Osteoblast (primary cell): Measurements from ENCODE around the gene ACVR1. TPM values are rescaled to one million over a fixed set of nuclear protein-coding genes. Genes with fewer than 3 reads are reported as not detected.
A peak's percentile ranks its signal among the peaks of the same experiment; 100 is the strongest.

Source experiments
- DNase-seq: peaks from one replicate; pipeline ENCODE4 v3.0.0; 2011; ENCODE audit warnings: low spot score, mixed read lengths; ENCODE audit not compliant: insufficient read length; ENCODE audit errors: missing footprints
- H2AFZ ChIP-seq: 2 replicates; pipeline ENCODE4 v1.6.0; 2011; ENCODE audit warnings: mild to moderate bottlenecking, low read length
- H3K27ac ChIP-seq: 2 replicates; pipeline ENCODE4 v1.5.1; 2011; ENCODE audit warnings: mild to moderate bottlenecking, low read depth, low read length, moderate library complexity
- H3K27me3 ChIP-seq: 2 replicates; pipeline ENCODE4 v1.6.0; 2012; ENCODE audit warnings: mild to moderate bottlenecking, control low read depth, inconsistent platforms, low read length, moderate library complexity; ENCODE audit not compliant: insufficient read depth
- H3K36me3 ChIP-seq: 2 replicates; pipeline ENCODE4 v1.5.1; 2011; ENCODE audit warnings: mild to moderate bottlenecking, low read length, control low read depth, moderate library complexity; ENCODE audit not compliant: insufficient read depth
- H3K4me1 ChIP-seq: 2 replicates; pipeline ENCODE4 v1.5.1; 2011; ENCODE audit warnings: mild to moderate bottlenecking, low read length, control low read depth, moderate library complexity; ENCODE audit not compliant: insufficient read depth
- H3K4me2 ChIP-seq: 2 replicates; pipeline ENCODE4 v1.6.0; 2011; ENCODE audit warnings: mild to moderate bottlenecking, low read length; ENCODE audit not compliant: insufficient read depth
- H3K4me3 ChIP-seq: fragments of 200-600 bp; sonication (generic); 3 replicates; pipeline ENCODE4 v1.5.1; 2012; ENCODE audit warnings: mild to moderate bottlenecking, low read length, inconsistent platforms; ENCODE audit not compliant: insufficient read depth
- H3K79me2 ChIP-seq: 2 replicates; pipeline ENCODE4 v1.6.0; 2012; ENCODE audit warnings: mild to moderate bottlenecking, low read length, control low read depth, inconsistent platforms; ENCODE audit not compliant: insufficient read depth
- H3K9me3 ChIP-seq: 2 replicates; pipeline ENCODE4 v1.5.1; 2011; ENCODE audit warnings: low read depth, low read length, control low read depth
- H4K20me1 ChIP-seq: 2 replicates; pipeline ENCODE4 v1.6.0; 2012; ENCODE audit warnings: mild to moderate bottlenecking, low read length, control low read depth; ENCODE audit not compliant: insufficient read depth
- CTCF ChIP-seq: IDR thresholded peaks from 2 replicates; pipeline ENCODE4 v1.5.1; 2011; ENCODE audit warnings: mild to moderate bottlenecking, low read depth, low read length, moderate library complexity; ENCODE audit errors: extremely low read depth
- total RNA-seq: library from RNA; depleted of rRNA; stranded (reverse); fragments of >200 nt; gene quantifications from 2 replicates; pipeline ENCODE4 v1.2.3, GENCODE V29; 2012

Gene ACVR1
- total RNA-seq: 52.5 and 53.9 TPM in 2 replicates

- H3K36me3 ChIP-seq: no peaks in the 10 kb centered on the region
- peak within 1 kb of the TSS; percentile 95 for H2AFZ ChIP-seq
- H3K4me2 ChIP-seq: peak within 1 kb of the TSS; percentile 92
- peaks cover 29% of the 10 kb centered on the region for H4K20me1 ChIP-seq
- no peak for TF ChIP-seq CTCF
- DNase-seq: peak; percentile 98
- peaks cover 12% of the 10 kb centered on the region for H3K4me1 ChIP-seq
- peaks cover 35% of the 10 kb centered on the region for H3K79me2 ChIP-seq
- H3K4me3 ChIP-seq: peak within 1 kb of the TSS; percentile 79
- peak within 1 kb of the TSS; percentile 84 for H3K27ac ChIP-seq
- no peaks in the 10 kb centered on the region for H3K27me3 ChIP-seq
- H3K9me3 ChIP-seq: no peaks in the 10 kb centered on the region
Observed at GRCh38 chr2:157876066-157876785, at the start of gene ACVR1. Gene ACVR1, minus strand, starts transcription at chr2:157876330. Its CDS starts 76,837 bp downstream, at chr2:157799493.

- no peaks in the 10 kb centered on the region for H3K9me3 ChIP-seq
- no peaks in the 10 kb centered on the region for H3K79me2 ChIP-seq
- no peak overlapping the region for H3K4me3 ChIP-seq
- DNase-seq: no peak
- H3K4me1 ChIP-seq: no peaks in the 10 kb centered on the region
- no peak overlapping the region for H3K27ac ChIP-seq
- H2AFZ ChIP-seq: no peak overlapping the region
- no peaks in the 10 kb centered on the region for H4K20me1 ChIP-seq
- H3K4me2 ChIP-seq: no peak overlapping the region
- H3K36me3 ChIP-seq: no peaks in the 10 kb centered on the region
- no peaks in the 10 kb centered on the region for H3K27me3 ChIP-seq
- no peak for TF ChIP-seq CTCF
Observed at GRCh38 chr2:157925071-157925470, 48.9 kb upstream of the ACVR1 start.

- TF ChIP-seq CTCF: no peak
- no peak overlapping the region for H2AFZ ChIP-seq
- no peaks in the 10 kb centered on the region for H4K20me1 ChIP-seq
- no peak for DNase-seq
- H3K4me1 ChIP-seq: no peaks in the 10 kb centered on the region
- H3K36me3 ChIP-seq: no peaks in the 10 kb centered on the region
- H3K4me3 ChIP-seq: no peak overlapping the region
- H3K4me2 ChIP-seq: no peak overlapping the region
- H3K27ac ChIP-seq: no peak overlapping the region
- H3K27me3 ChIP-seq: peaks cover 4% of the 10 kb centered on the region
- H3K9me3 ChIP-seq: no peaks in the 10 kb centered on the region
- H3K79me2 ChIP-seq: no peaks in the 10 kb centered on the region
Observed at GRCh38 chr2:157923598-157924217, 47.6 kb upstream of the ACVR1 start.

GRCh38 chr2:157922815-157923214 lies 46.7 kb upstream of the ACVR1 start:
- no peak for DNase-seq
- no peaks in the 10 kb centered on the region for H3K9me3 ChIP-seq
- no peak for TF ChIP-seq CTCF
- no peak overlapping the region for H2AFZ ChIP-seq
- no peaks in the 10 kb centered on the region for H4K20me1 ChIP-seq
- H3K36me3 ChIP-seq: no peaks in the 10 kb centered on the region
- no peaks in the 10 kb centered on the region for H3K4me1 ChIP-seq
- no peak overlapping the region for H3K4me3 ChIP-seq
- H3K4me2 ChIP-seq: no peak overlapping the region
- H3K79me2 ChIP-seq: no peaks in the 10 kb centered on the region
- peaks cover 9% of the 10 kb centered on the region for H3K27me3 ChIP-seq
- no peak overlapping the region for H3K27ac ChIP-seq
